HepG2 (cell line): Measurements from ENCODE around the gene ADM. TPM values are rescaled to one million over a fixed set of nuclear protein-coding genes. Genes with fewer than 3 reads are reported as not detected.

Experiments
- ATAC-seq: fragments of 200-7000 bp; cut with Tn5 transposase; 3 replicates; pipeline ENCODE4 v1.9.1; 2020; ENCODE audit warnings: mild to moderate bottlenecking, moderate library complexity
- BruUV-seq: library from RNA; stranded (reverse); fragments of 400-500 nt; replicated peaks from 2 replicates; lab custom pipeline; 2021; lab: Mats Ljungman, UMichigan
- CTCF ChIA-PET: fragments of 300-600 bp; formaldehyde crosslinking; extraction: SDS; loops from one replicate; lab custom pipeline; 2021; ENCODE audit warnings: low total read pairs, inconsistent platforms, low intra/inter-chr PET ratio; lab: Yijun Ruan, JAX
- POLR2A ChIA-PET: fragments of 350-600 bp; sonication (Branson Sonifier 250); formaldehyde crosslinking; loops from one replicate; lab custom pipeline; 2020; ENCODE audit warnings: antibody characterized with exemption, inconsistent platforms; lab: Yijun Ruan, JAX
- DNase-seq: peaks from one replicate; pipeline ENCODE4 v3.0.0-alpha.2; 2015; ENCODE audit warnings: low spot score
- FAIRE-seq: peaks from 3 replicates; lab custom pipeline; 2011; peaks lifted over from hg19 to GRCh38; lab: Jason Lieb, UNC
- H2AFZ ChIP-seq: one replicate; pipeline ENCODE4 v1.6.1; 2011; ENCODE audit warnings: low read length, inconsistent platforms
- H3K27ac ChIP-seq: fragments of 300-600 bp; 3 replicates; pipeline ENCODE4 v1.8.0; 2011; ENCODE audit warnings: mixed run types, mild to moderate bottlenecking, mixed read lengths, low read length, inconsistent platforms; ENCODE audit not compliant: insufficient read depth; ENCODE audit errors: extremely low read length
- H3K27me3 ChIP-seq, 2 experiments: fragments of 200-600 bp in 1 of 2; 2 replicates in 1 of 2; 3 replicates in 1 of 2; pipeline versions ENCODE4 v1.6.0 to v1.8.0; 2011; ENCODE audit warnings: low read length in 2 of 2, mild to moderate bottlenecking in 2 of 2, moderate library complexity in 2 of 2, inconsistent platforms in 1 of 2; ENCODE audit not compliant: insufficient read depth in 2 of 2, control insufficient read depth in 1 of 2
- H3K36me3 ChIP-seq, 2 experiments: fragments of 200-600 bp in 1 of 2; replicated peaks in 1 of 2; 2 replicates in 1 of 2; 3 replicates in 1 of 2; pipeline versions ENCODE4 v1.5.1 to v1.8.0; 2011; ENCODE audit warnings: low read length in 2 of 2, inconsistent platforms in 1 of 2; ENCODE audit not compliant: insufficient read depth in 2 of 2, control insufficient read depth in 1 of 2
- H3K4me1 ChIP-seq: 2 replicates; pipeline ENCODE4 v1.5.1; 2012; ENCODE audit warnings: low read length, inconsistent platforms; ENCODE audit not compliant: insufficient read depth
- H3K4me2 ChIP-seq: 2 replicates; pipeline ENCODE4 v1.6.0; 2011; ENCODE audit warnings: low read depth, low read length, inconsistent platforms
- H3K4me3 ChIP-seq, 3 experiments: fragments of 200-600 bp in 1 of 3; sonication (generic), shearing (Covaris generic) in 1 of 3; replicated peaks in 1 of 3; 2 replicates each; pipeline ENCODE4 v1.5.1; 2011 to 2016; ENCODE audit warnings: low read length in 3 of 3, inconsistent platforms in 2 of 3, low read depth in 2 of 3, mild to moderate bottlenecking in 2 of 3, control low read depth in 1 of 3, mixed read lengths in 1 of 3; ENCODE audit not compliant: insufficient read depth in 1 of 3
- H3K79me2 ChIP-seq: one replicate; pipeline ENCODE4 v1.6.1; 2011; ENCODE audit warnings: low read length, inconsistent platforms; ENCODE audit not compliant: insufficient read depth
- H3K9ac ChIP-seq: 2 replicates; pipeline ENCODE4 v1.6.0; 2011; ENCODE audit warnings: mild to moderate bottlenecking, low read depth, low read length, inconsistent platforms; ENCODE audit not compliant: insufficient read depth
- H3K9me3 ChIP-seq: 2 replicates; pipeline ENCODE4 v1.5.1; 2012; ENCODE audit warnings: mild to moderate bottlenecking, low read length
- H4K20me1 ChIP-seq: 2 replicates; pipeline ENCODE4 v1.6.0; 2011; ENCODE audit warnings: inconsistent platforms, mild to moderate bottlenecking, low read length, moderate library complexity; ENCODE audit not compliant: insufficient read depth
- ARHGAP35 ChIP-seq: sonication (generic); formaldehyde crosslinking; IDR thresholded peaks from 2 replicates; pipeline ENCODE4 v1.9.0; 2022; ENCODE audit warnings: mild to moderate bottlenecking, inconsistent platforms, moderate library complexity, missing genetic modification reagents, borderline replicate concordance
- DNMT3B ChIP-seq: conservative IDR thresholded peaks from 2 replicates; pipeline ENCODE4 v1.6.1; 2016; ENCODE audit warnings: missing biosample characterization, control low read depth
- KDM5B ChIP-seq: sonication (generic); formaldehyde crosslinking; IDR thresholded peaks from 2 replicates; pipeline ENCODE4 v1.4.0; 2020; ENCODE audit warnings: missing genetic modification reagents, mild to moderate bottlenecking, borderline replicate concordance
- MED8 ChIP-seq: sonication (generic); formaldehyde crosslinking; IDR thresholded peaks from 2 replicates; pipeline ENCODE4 v1.8.1; 2023; ENCODE audit warnings: mild to moderate bottlenecking, missing genetic modification reagents; ENCODE audit not compliant: insufficient replicate concordance
- PBX2 ChIP-seq: IDR thresholded peaks from 2 replicates; pipeline ENCODE4 v1.6.1; 2016; ENCODE audit warnings: control low read depth
- SMYD3 ChIP-seq: sonication (generic); formaldehyde crosslinking; IDR thresholded peaks from 2 replicates; pipeline ENCODE4 v1.8.1; 2023; ENCODE audit warnings: mild to moderate bottlenecking, missing genetic modification reagents
- THAP11 ChIP-seq: IDR thresholded peaks from 2 replicates; pipeline ENCODE4 v1.6.1; 2016; ENCODE audit warnings: missing biosample characterization, missing genetic modification reagents
- ZNF550 ChIP-seq: sonication (generic); formaldehyde crosslinking; IDR thresholded peaks from 2 replicates; pipeline ENCODE4 v1.4.0; 2020; ENCODE audit warnings: mild to moderate bottlenecking, missing genetic modification reagents, borderline replicate concordance
- ZNF747 ChIP-seq: sonication (generic); formaldehyde crosslinking; IDR thresholded peaks from 2 replicates; pipeline ENCODE4 v1.8.1; 2023; ENCODE audit warnings: missing genetic modification reagents, mild to moderate bottlenecking, borderline replicate concordance
- ZNF891 ChIP-seq: sonication (generic); formaldehyde crosslinking; IDR thresholded peaks from 2 replicates; pipeline ENCODE4 v1.5.0; 2020; ENCODE audit warnings: mild to moderate bottlenecking, missing genetic modification reagents
- WGBS: methylation state at CpG from one replicate; pipeline ENCODE4 v1.1.6; 2017; ENCODE audit warnings: low lambda C conversion rate; 5-methylcytosine and 5-hydroxymethylcytosine counted together
- in situ Hi-C: cut with HindIII; loops from 2 replicates; pipeline ENCODE4 v1.10.0; 2017; ENCODE audit warnings: low pct_unique_long_range_greater_than_20kb; ENCODE audit not compliant: extremely low pct_ligation_motif_present
- intact Hi-C: fragments of 100-400 bp; cut with micrococcal nuclease; formaldehyde crosslinking; loops from one replicate; pipeline ENCODE4 v1.10.0; 2022; ENCODE audit not compliant: unreplicated experiment
- polyA plus RNA-seq, 8 experiments: library from polyadenylated mRNA; depleted of rRNA in 3 of 8; stranded (reverse) in 7 of 8; unstranded in 1 of 8; fragments of >200 nt; fragmentation: Illumina TruSeq in 4 of 8; extraction: Trizol in 4 of 8; gene quantifications; 2 replicates each; pipeline versions ENCODE4 v1.2.1 to v1.2.3, GENCODE V29; 2011 to 2016; ENCODE audit warnings: low read depth in 4 of 8, missing spikeins in 1 of 8, mixed read lengths in 1 of 8; ENCODE audit not compliant: insufficient read depth in 1 of 8
- total RNA-seq, 5 experiments: library from RNA; depleted of rRNA; stranded (reverse); fragments of >200 nt; fragmentation: Illumina TruSeq; extraction: Trizol; gene quantifications; 2 replicates each; pipeline ENCODE4 v1.2.3, GENCODE V29; 2016; ENCODE audit warnings: low read depth in 1 of 5

ADM gene
- total and polyA plus RNA-seq, 2 of the 13 experiments (the other 11 are each of a cell fraction or from before 2014, with no cell fraction given): 10.7 to 26.1 TPM

- Histone ChIP-seq H4K20me1 (no peaks in the 10 kb centered on the region; the same call in 1 of the 2 replicates), H2AFZ (no peak overlapping the region), H3K4me2 (peak overlapping the region; percentile 74), H3K9ac (peak overlapping the region; percentile 63), H3K27me3 (no peaks in the 10 kb centered on the region; a peak in 1 of 5 replicates), H3K4me3 (peak overlapping the region; percentile 17 to 70 (median 38); a peak in 5 of 6 replicates), H3K9me3 (no peaks in the 10 kb centered on the region), H3K4me1 (peaks cover 83% of the 10 kb centered on the region), H3K36me3 (peaks cover 0 to 3% of the 10 kb centered on the region in 2 experiments; a peak in 2 of 5 replicates), H3K27ac (peak overlapping the region; percentile 82), H3K79me2 (peaks cover 59% of the 10 kb centered on the region)
- ATAC-seq: no peak
- WGBS: 77% methylated on average over 6 of the region's 10 CpGs
- FAIRE-seq: no peak
- BruUV-seq: no TSS peak
- POLR2A ChIA-PET: interaction anchor here (1.3 to 12.1 kb wide), 4 partner anchors 14 to 77 kb away, joined by 4 to 221 read pairs (median 10); partner anchors contain the start of gene ADM
- intact Hi-C loops: loop anchor here (2.0 to 5.0 kb wide), 2 partner anchors 13 to 517 kb away; partner anchors contain the start of gene EIF4G2
- in situ Hi-C loops: no loop called here
- DNase-seq: no peak
- TF ChIP-seq ARHGAP35 (CRISPR knock-in tag): no peak
- no peak for TF ChIP-seq THAP11 (CRISPR knock-in tag)
- no peak for TF ChIP-seq ZNF747 (CRISPR knock-in tag)
- TF ChIP-seq SMYD3 (CRISPR knock-in tag): no peak
- TF ChIP-seq ZNF891 (CRISPR knock-in tag): 0 out of 2 replicates have a peak, but pooled peaks have one; percentile 37
- TF ChIP-seq KDM5B (CRISPR knock-in tag): peak; percentile 12; the same call in 1 of the 2 replicates
- TF ChIP-seq MED8: peak; percentile 30
- TF ChIP-seq ZNF550 (CRISPR knock-in tag): no peak
- no peak for TF ChIP-seq DNMT3B (CRISPR knock-in tag)
- TF ChIP-seq PBX2 (CRISPR knock-in tag): no peak
- CTCF ChIA-PET: interaction anchor here (2.0 kb wide), 1 partner anchor 14 kb away, joined by 7 read pairs; the partner anchor contains the start of gene ADM
These were observed 15.0 kb upstream of the ADM start for GRCh38 chr11:10289765-10290380.
